IPS DF 6.9 (cell line): ENCODE results near the gene SDF4.
"Not testable (repeated sequence)": the region's sequence is repeated elsewhere in the genome, so short reads cannot be mapped to it uniquely, and the experiment has no call there.

Experiments
- DNase-seq: peaks from one replicate; pipeline ENCODE4 v3.0.0-alpha.2; 2013; ENCODE audit warnings: low read depth, low spot score
- H3K27ac ChIP-seq: one replicate; pipeline ENCODE4 v1.5.1; 2013; ENCODE audit warnings: low read length, control low read depth
- H3K27me3 ChIP-seq: 2 replicates; pipeline ENCODE4 v1.6.1; 2013; ENCODE audit warnings: mild to moderate bottlenecking, low read length; ENCODE audit not compliant: control insufficient read depth, insufficient read depth
- H3K36me3 ChIP-seq: 2 replicates; pipeline ENCODE4 v1.6.1; 2013; ENCODE audit warnings: low read length; ENCODE audit not compliant: control insufficient read depth, insufficient read depth
- H3K4me1 ChIP-seq: 2 replicates; pipeline ENCODE4 v1.6.1; 2013; ENCODE audit warnings: low read length; ENCODE audit not compliant: control insufficient read depth, insufficient read depth
- H3K4me3 ChIP-seq: 2 replicates; pipeline ENCODE4 v1.5.1; 2013; ENCODE audit warnings: mild to moderate bottlenecking, low read length
- H3K9me3 ChIP-seq: 2 replicates; pipeline ENCODE4 v1.6.1; 2013; ENCODE audit warnings: low read length, inconsistent platforms; ENCODE audit not compliant: control insufficient read depth, insufficient read depth
- WGBS: extraction: QIAGEN DNeasy Blood & Tissue Kit; methylation state at CpG from one replicate; pipeline ENCODE4 v1.1.7; 2013; ENCODE audit warnings: mixed read lengths, missing lambda C conversion rate; ENCODE audit not compliant: insufficient read length, insufficient coverage; 5-methylcytosine and 5-hydroxymethylcytosine counted together

SDF4 gene

GRCh38 chr1:1259540-1259939, 27.7 kb upstream of the SDF4 start:
- Histone ChIP-seq H3K9me3 (no peaks in the 10 kb centered on the region), H3K36me3 (peaks cover 39% of the 10 kb centered on the region), H3K4me1 (peaks cover 8% of the 10 kb centered on the region), H3K27me3 (no peaks in the 10 kb centered on the region), H3K27ac (no peak overlapping the region), H3K4me3 (no peak overlapping the region)
- no peak for DNase-seq
- WGBS, result no CpG with 5 or more reads among the region's 18 CpGs

- Histone ChIP-seq H3K4me1 (peaks cover 8% of the 10 kb centered on the region), H3K36me3 (peaks cover 37% of the 10 kb centered on the region), H3K9me3 (no peaks in the 10 kb centered on the region), H3K4me3 (no peak overlapping the region), H3K27ac (no peak overlapping the region), H3K27me3 (no peaks in the 10 kb centered on the region)
- WGBS, result no CpG with 5 or more reads among the region's 22 CpGs
- no peak for DNase-seq
Observed at GRCh38 chr1:1259119-1259488, 27.3 kb upstream of the SDF4 start.

GRCh38 chr1:1256956-1257871, 25.4 kb upstream of the SDF4 start:
- Histone ChIP-seq H3K27me3 (no peaks in the 10 kb centered on the region), H3K27ac (no peak overlapping the region), H3K4me1 (peaks cover 8% of the 10 kb centered on the region), H3K9me3 (no peaks in the 10 kb centered on the region), H3K36me3 (peaks cover 36% of the 10 kb centered on the region), H3K4me3 (no peak overlapping the region)
- DNase-seq, result no peak
- WGBS, result no CpG with 5 or more reads among the region's 31 CpGs

GRCh38 chr1:1255611-1256010, 23.8 kb upstream of the SDF4 start:
- no peaks in the 10 kb centered on the region for H3K27me3 ChIP-seq
- no peaks in the 10 kb centered on the region for H3K9me3 ChIP-seq
- H3K4me1 ChIP-seq, result peaks cover 8% of the 10 kb centered on the region
- no CpG with 5 or more reads among the region's 10 CpGs for WGBS
- H3K27ac ChIP-seq, result no peak overlapping the region
- H3K36me3 ChIP-seq, result peaks cover 29% of the 10 kb centered on the region
- H3K4me3 ChIP-seq, result no peak overlapping the region
- DNase-seq, result no peak

GRCh38 chr1:1255078-1255477, 23.3 kb upstream of the SDF4 start:
- peaks cover 8% of the 10 kb centered on the region for H3K4me1 ChIP-seq
- no peak overlapping the region for H3K4me3 ChIP-seq
- no peak for DNase-seq
- no CpG with 5 or more reads among the region's 26 CpGs for WGBS
- H3K36me3 ChIP-seq, result peaks cover 29% of the 10 kb centered on the region
- H3K27ac ChIP-seq, result no peak overlapping the region
- H3K27me3 ChIP-seq, result no peaks in the 10 kb centered on the region
- no peaks in the 10 kb centered on the region for H3K9me3 ChIP-seq

- Histone ChIP-seq H3K27ac (no peak overlapping the region), H3K4me3 (no peak overlapping the region), H3K36me3 (peaks cover 26% of the 10 kb centered on the region), H3K4me1 (peaks cover 8% of the 10 kb centered on the region), H3K27me3 (no peaks in the 10 kb centered on the region), H3K9me3 (no peaks in the 10 kb centered on the region)
- WGBS, result no CpG with 5 or more reads among the region's 21 CpGs
- no peak for DNase-seq
Observed at GRCh38 chr1:1254667-1254998, 22.8 kb upstream of the SDF4 start.

GRCh38 chr1:1253972-1254666, 22.3 kb upstream of the SDF4 start:
- H3K9me3 ChIP-seq, result no peaks in the 10 kb centered on the region
- no peak overlapping the region for H3K27ac ChIP-seq
- peaks cover 24% of the 10 kb centered on the region for H3K36me3 ChIP-seq
- H3K4me3 ChIP-seq, result no peak overlapping the region
- peaks cover 8% of the 10 kb centered on the region for H3K4me1 ChIP-seq
- WGBS, result no CpG with 5 or more reads among the region's 50 CpGs
- H3K27me3 ChIP-seq, result no peaks in the 10 kb centered on the region
- DNase-seq, result no peak

DNA sequence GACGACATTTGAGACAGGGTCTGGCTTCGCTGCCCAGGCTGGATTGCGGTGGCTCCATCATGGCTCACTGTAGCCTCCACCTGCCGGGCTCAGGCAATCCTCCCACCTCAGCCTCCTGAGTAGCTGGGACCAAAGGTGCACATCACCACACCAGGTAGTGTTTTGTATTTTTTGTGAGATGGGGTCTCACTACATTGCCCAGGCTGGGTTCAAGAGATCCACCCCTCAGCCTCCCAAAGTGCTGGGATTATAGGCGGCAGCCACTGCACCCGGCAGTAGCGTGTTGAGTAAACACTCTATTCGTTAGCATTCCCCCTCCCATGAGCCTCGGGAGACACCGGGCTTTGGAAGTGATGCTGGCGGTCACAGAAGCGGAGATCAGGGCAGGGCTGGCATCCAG, 21.5 kb upstream of the SDF4 start:
- Histone ChIP-seq H3K4me3 (no peak overlapping the region), H3K27ac (no peak overlapping the region), H3K36me3 (peaks cover 21% of the 10 kb centered on the region), H3K27me3 (no peaks in the 10 kb centered on the region), H3K4me1 (peaks cover 4% of the 10 kb centered on the region), H3K9me3 (no peaks in the 10 kb centered on the region)
- no CpG with 5 or more reads among the region's 12 CpGs for WGBS
- DNase-seq, result no peak

DNA sequence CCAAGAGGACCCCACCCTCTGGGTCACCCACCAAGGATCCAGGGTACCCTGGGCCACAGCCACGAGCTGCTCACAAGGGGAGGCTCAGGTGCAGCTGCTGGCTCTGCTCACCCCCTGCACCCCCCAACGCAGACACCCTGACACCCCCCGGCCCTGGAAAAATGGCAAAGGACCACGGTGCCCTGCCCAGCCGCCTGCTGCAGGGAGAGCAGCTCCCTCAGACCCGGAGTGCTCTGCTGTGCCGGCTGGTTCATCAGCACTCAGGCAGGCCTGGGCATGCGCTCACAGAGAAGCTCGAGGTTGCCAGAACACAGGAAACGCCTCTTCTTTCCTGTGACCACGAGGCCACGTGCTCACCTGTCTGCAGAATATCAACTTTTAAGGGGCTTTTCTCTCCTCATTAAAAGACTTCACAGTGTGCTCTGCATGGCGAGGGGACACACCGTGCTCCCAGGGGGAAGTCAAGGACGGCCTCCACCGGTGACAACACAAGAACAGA, 19.0 kb upstream of the SDF4 start:
- DNase-seq, result no peak
- Histone ChIP-seq H3K36me3 (peaks cover 21% of the 10 kb centered on the region), H3K4me3 (no peak overlapping the region), H3K27me3 (no peaks in the 10 kb centered on the region; the same call in 1 of the 2 replicates), H3K9me3 (no peaks in the 10 kb centered on the region), H3K4me1 (peaks cover 8% of the 10 kb centered on the region), H3K27ac (no peak overlapping the region)
- no CpG with 5 or more reads among the region's 16 CpGs for WGBS

- no CpG with 5 or more reads among the region's 21 CpGs for WGBS
- H3K36me3 ChIP-seq, H3K4me3 ChIP-seq, H3K27me3 ChIP-seq, H3K27ac ChIP-seq, H3K4me1 ChIP-seq, H3K9me3 ChIP-seq, DNase-seq: not testable (repeated sequence)
Observed at GRCh38 chr1:1248009-1248913, 16.5 kb upstream of the SDF4 start.
